ENCODE results near the gene PCDHA1.
"Not testable (repeated sequence)": the region's sequence is repeated elsewhere in the genome, so short reads cannot be mapped to it uniquely, and the experiment has no call there.

The PCDHA1 gene

GRCh38 chr5:140780512-140780911 lies 5.4 kb upstream of the PCDHA1 start:
- TF ChIP-seq CTCF (IDR thresholded peaks at IDR 0.05; ENCODE audit: insufficient read depth, low read length, poor library complexity, severe bottlenecking) = no peak
- no peak for TF ChIP-seq EZH2phosphoT487 (conservative IDR thresholded peaks at IDR 0.05; ENCODE audit: low read length)
- Histone ChIP-seq H3F3A (ENCODE audit: insufficient read depth) (no peaks in the 10 kb centered on the region), H3K79me2 (ENCODE audit: insufficient read depth, low read length) (no peaks in the 10 kb centered on the region), H3K9me3 (ENCODE audit: insufficient read depth, low read length) (peaks cover 13% of the 10 kb centered on the region; the same call in 1 of the 2 replicates), H3K36me3 (ENCODE audit: low read length) (no peaks in the 10 kb centered on the region), H3K4me3 (ENCODE audit: insufficient read depth, low read length, poor library complexity, severe bottlenecking) (no peak overlapping the region), H3K27me3 (ENCODE audit: low read length) (no peaks in the 10 kb centered on the region), H3K9me2 (replicated peaks; ENCODE audit: insufficient read depth, low read length) (no peaks in the 10 kb centered on the region), H3K9ac (ENCODE audit: low read length) (no peak overlapping the region), H3K27ac (ENCODE audit: low read depth, low read length) (no peak overlapping the region), H3K4me2 (ENCODE audit: low read depth, low read length, poor library complexity, severe bottlenecking) (no peak overlapping the region), H2AFZ (ENCODE audit: low read depth, low read length, severe bottlenecking) (no peak overlapping the region), H4K20me1 (ENCODE audit: low read depth, low read length) (no peaks in the 10 kb centered on the region)

- H3F3A ChIP-seq (ENCODE audit: insufficient read depth); H3K9ac ChIP-seq (ENCODE audit: low read length); H3K9me3 ChIP-seq (ENCODE audit: insufficient read depth, low read length); H3K27me3 ChIP-seq (ENCODE audit: low read length); H3K36me3 ChIP-seq (ENCODE audit: low read length); H3K4me3 ChIP-seq (ENCODE audit: insufficient read depth, low read length, poor library complexity, severe bottlenecking); H3K79me2 ChIP-seq (ENCODE audit: insufficient read depth, low read length); H3K9me2 ChIP-seq (replicated peaks; ENCODE audit: insufficient read depth, low read length); H2AFZ ChIP-seq (ENCODE audit: low read depth, low read length, severe bottlenecking); H3K27ac ChIP-seq (ENCODE audit: low read depth, low read length); H3K4me2 ChIP-seq (ENCODE audit: low read depth, low read length, poor library complexity, severe bottlenecking); H4K20me1 ChIP-seq (ENCODE audit: low read depth, low read length): not testable (repeated sequence)
These were observed 1.5 kb downstream of the PCDHA1 start for GRCh38 chr5:140787422-140787821.

DNA sequence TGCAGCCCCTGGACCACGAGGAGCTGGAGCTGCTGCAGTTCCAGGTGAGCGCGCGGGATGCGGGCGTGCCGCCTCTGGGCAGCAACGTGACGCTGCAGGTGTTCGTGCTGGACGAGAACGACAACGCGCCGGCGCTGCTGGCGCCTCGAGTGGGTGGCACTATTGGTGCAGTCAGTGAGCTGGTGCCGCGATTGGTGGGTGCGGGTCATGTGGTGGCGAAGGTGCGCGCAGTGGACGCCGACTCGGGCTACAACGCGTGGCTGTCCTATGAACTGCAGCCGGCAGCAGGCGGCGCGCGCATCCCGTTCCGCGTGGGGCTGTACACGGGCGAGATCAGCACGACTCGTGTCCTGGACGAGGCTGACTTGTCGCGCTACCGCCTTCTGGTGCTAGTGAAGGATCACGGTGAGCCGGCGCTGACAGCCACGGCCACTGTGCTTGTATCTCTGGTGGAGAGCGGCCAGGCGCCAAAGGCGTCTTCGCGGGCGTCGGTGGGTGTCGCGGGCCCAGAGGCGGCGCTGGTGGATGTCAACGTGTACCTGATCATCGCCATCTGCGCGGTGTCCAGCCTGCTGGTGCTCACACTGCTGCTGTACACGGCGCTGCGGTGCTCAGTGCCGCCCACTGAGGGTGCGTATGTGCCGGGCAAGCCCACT lies 2.0 kb downstream of the PCDHA1 start:
- H3K9me2 ChIP-seq (replicated peaks; ENCODE audit: insufficient read depth, low read length); H3K36me3 ChIP-seq (ENCODE audit: low read length); H3K27ac ChIP-seq (ENCODE audit: low read depth, low read length); H3K27me3 ChIP-seq (ENCODE audit: low read length); H3K9ac ChIP-seq (ENCODE audit: low read length); H2AFZ ChIP-seq (ENCODE audit: low read depth, low read length, severe bottlenecking); H3F3A ChIP-seq (ENCODE audit: insufficient read depth); H3K9me3 ChIP-seq (ENCODE audit: insufficient read depth, low read length); H3K4me3 ChIP-seq (ENCODE audit: insufficient read depth, low read length, poor library complexity, severe bottlenecking); H3K4me2 ChIP-seq (ENCODE audit: low read depth, low read length, poor library complexity, severe bottlenecking); H4K20me1 ChIP-seq (ENCODE audit: low read depth, low read length); H3K79me2 ChIP-seq (ENCODE audit: insufficient read depth, low read length): not testable (repeated sequence)

DNA sequence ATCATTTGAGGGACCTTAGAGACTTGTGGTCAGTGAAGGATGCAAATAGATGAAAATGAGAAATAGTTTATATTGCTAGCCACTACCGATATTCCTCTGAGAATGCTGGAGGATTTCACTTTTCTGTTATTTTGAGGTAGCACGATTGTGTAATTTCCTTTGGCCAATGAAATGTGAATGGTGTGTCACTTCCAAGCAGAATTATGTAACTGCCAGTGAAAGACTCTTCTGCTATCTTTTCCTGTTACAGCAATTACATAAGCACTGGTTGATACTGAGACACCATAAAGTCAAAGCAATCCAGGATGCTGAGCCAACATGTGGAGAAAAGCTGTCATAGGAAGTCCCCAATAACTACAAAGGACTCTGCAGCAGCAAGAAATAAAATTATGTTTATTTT lies 5.1 kb downstream of the PCDHA1 start:
- Histone ChIP-seq H3F3A (ENCODE audit: insufficient read depth) (no peaks in the 10 kb centered on the region), H2AFZ (ENCODE audit: low read depth, low read length, severe bottlenecking) (no peak overlapping the region), H3K9me2 (replicated peaks; ENCODE audit: insufficient read depth, low read length) (no peaks in the 10 kb centered on the region), H3K79me2 (ENCODE audit: insufficient read depth, low read length) (no peaks in the 10 kb centered on the region), H3K36me3 (ENCODE audit: low read length) (no peaks in the 10 kb centered on the region), H3K9ac (ENCODE audit: low read length) (no peak overlapping the region), H3K9me3 (ENCODE audit: insufficient read depth, low read length) (no peaks in the 10 kb centered on the region), H3K4me2 (ENCODE audit: low read depth, low read length, poor library complexity, severe bottlenecking) (no peak overlapping the region), H3K4me3 (ENCODE audit: insufficient read depth, low read length, poor library complexity, severe bottlenecking) (no peak overlapping the region), H3K27me3 (ENCODE audit: low read length) (no peaks in the 10 kb centered on the region), H4K20me1 (ENCODE audit: low read depth, low read length) (no peaks in the 10 kb centered on the region), H3K27ac (ENCODE audit: low read depth, low read length) (no peak overlapping the region)
- no peak for TF ChIP-seq CTCF (IDR thresholded peaks at IDR 0.05; ENCODE audit: insufficient read depth, low read length, poor library complexity, severe bottlenecking)
- TF ChIP-seq EZH2phosphoT487 (conservative IDR thresholded peaks at IDR 0.05; ENCODE audit: low read length) = no peak
